HL-60 (cell line): Measurements from ENCODE around the gene AKT3.

Source experiments
- DNase-seq, 2 experiments: peaks; one replicate each; pipeline ENCODE4 v3.0.0-alpha.2; 2010 to 2020; ENCODE audit warnings: low read depth in 1 of 2, low spot score in 1 of 2
- H3K27ac ChIP-seq: fragments of 250-450 bp; sonication (Bioruptor Pico); replicated peaks from 2 replicates; pipeline ENCODE4 v1.5.1; 2020; ENCODE audit warnings: mild to moderate bottlenecking, moderate library complexity
- H3K27me3 ChIP-seq: fragments of 250-450 bp; sonication (Bioruptor Pico); 2 replicates; pipeline ENCODE4 v1.5.1; 2021; ENCODE audit warnings: mild to moderate bottlenecking, moderate library complexity; ENCODE audit not compliant: insufficient read depth, poor library complexity, severe bottlenecking
- H3K4me3 ChIP-seq: replicated peaks from 2 replicates; pipeline ENCODE4 v1.5.1; 2011; ENCODE audit warnings: mild to moderate bottlenecking, control low read depth, low read length; ENCODE audit not compliant: insufficient read depth
- GABPA ChIP-seq: IDR thresholded peaks from 2 replicates; pipeline ENCODE4 v1.6.1; 2012; ENCODE audit warnings: low read depth
- POLR2AphosphoS5 ChIP-seq: IDR thresholded peaks from 2 replicates; pipeline ENCODE4 v1.6.1; 2012; ENCODE audit warnings: low read depth
- SPI1 ChIP-seq: IDR thresholded peaks from 2 replicates; pipeline ENCODE4 v1.6.1; 2012; ENCODE audit warnings: low read depth, mild to moderate bottlenecking, borderline replicate concordance
- TF ChIP-seq, protein P1 (sequence below): IDR thresholded peaks from one replicate; pipeline ENCODE4 v1.5.1; 2011; ENCODE audit warnings: low read length, control low read depth, inconsistent platforms; ENCODE audit not compliant: insufficient read depth
- TF ChIP-seq, protein P2 (sequence below): IDR thresholded peaks from 2 replicates; pipeline ENCODE4 v1.6.1; 2012; ENCODE audit warnings: low read depth; ENCODE audit not compliant: insufficient replicate concordance

The AKT3 gene

DNA sequence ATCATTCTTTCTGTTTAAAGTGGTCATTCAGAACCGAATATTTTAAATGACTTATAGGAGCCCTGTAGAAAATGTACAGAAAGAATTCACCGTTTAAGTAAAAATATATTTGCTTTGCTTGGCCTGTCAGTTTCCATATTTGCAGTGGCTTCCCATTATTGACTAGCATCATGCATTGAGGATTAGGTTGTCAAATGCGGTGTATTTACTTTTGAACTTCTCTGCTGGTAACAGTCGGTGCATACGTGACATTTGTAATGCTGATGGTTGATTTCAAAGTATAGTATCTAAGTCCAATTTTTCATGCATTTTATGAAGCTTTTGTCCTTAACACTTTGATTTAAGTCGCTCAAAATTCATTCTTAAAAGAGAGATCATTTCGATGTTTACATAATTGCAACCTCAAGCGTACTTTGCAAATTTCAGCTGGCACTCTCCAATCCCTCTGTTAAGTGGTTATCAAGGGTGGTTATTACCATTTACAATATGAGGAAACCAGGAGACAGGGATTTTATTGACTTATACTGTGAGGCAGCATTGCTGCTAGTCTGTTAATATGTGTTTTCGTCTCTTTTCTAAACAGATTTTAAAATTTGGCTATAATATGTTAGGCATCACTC is 392.6 kb downstream of the AKT3 start:
- TF ChIP-seq SPI1 (no peak), POLR2AphosphoS5 (no peak), GABPA (no peak)
- TF ChIP-seq, protein P1, sequence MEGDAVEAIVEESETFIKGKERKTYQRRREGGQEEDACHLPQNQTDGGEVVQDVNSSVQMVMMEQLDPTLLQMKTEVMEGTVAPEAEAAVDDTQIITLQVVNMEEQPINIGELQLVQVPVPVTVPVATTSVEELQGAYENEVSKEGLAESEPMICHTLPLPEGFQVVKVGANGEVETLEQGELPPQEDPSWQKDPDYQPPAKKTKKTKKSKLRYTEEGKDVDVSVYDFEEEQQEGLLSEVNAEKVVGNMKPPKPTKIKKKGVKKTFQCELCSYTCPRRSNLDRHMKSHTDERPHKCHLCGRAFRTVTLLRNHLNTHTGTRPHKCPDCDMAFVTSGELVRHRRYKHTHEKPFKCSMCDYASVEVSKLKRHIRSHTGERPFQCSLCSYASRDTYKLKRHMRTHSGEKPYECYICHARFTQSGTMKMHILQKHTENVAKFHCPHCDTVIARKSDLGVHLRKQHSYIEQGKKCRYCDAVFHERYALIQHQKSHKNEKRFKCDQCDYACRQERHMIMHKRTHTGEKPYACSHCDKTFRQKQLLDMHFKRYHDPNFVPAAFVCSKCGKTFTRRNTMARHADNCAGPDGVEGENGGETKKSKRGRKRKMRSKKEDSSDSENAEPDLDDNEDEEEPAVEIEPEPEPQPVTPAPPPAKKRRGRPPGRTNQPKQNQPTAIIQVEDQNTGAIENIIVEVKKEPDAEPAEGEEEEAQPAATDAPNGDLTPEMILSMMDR: no peak
- TF ChIP-seq, protein P2, sequence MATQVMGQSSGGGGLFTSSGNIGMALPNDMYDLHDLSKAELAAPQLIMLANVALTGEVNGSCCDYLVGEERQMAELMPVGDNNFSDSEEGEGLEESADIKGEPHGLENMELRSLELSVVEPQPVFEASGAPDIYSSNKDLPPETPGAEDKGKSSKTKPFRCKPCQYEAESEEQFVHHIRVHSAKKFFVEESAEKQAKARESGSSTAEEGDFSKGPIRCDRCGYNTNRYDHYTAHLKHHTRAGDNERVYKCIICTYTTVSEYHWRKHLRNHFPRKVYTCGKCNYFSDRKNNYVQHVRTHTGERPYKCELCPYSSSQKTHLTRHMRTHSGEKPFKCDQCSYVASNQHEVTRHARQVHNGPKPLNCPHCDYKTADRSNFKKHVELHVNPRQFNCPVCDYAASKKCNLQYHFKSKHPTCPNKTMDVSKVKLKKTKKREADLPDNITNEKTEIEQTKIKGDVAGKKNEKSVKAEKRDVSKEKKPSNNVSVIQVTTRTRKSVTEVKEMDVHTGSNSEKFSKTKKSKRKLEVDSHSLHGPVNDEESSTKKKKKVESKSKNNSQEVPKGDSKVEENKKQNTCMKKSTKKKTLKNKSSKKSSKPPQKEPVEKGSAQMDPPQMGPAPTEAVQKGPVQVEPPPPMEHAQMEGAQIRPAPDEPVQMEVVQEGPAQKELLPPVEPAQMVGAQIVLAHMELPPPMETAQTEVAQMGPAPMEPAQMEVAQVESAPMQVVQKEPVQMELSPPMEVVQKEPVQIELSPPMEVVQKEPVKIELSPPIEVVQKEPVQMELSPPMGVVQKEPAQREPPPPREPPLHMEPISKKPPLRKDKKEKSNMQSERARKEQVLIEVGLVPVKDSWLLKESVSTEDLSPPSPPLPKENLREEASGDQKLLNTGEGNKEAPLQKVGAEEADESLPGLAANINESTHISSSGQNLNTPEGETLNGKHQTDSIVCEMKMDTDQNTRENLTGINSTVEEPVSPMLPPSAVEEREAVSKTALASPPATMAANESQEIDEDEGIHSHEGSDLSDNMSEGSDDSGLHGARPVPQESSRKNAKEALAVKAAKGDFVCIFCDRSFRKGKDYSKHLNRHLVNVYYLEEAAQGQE: no peak
- Histone ChIP-seq H3K27ac (no peak overlapping the region), H3K4me3 (no peak overlapping the region), H3K27me3 (no peaks in the 10 kb centered on the region)
- no peak for DNase-seq

DNA sequence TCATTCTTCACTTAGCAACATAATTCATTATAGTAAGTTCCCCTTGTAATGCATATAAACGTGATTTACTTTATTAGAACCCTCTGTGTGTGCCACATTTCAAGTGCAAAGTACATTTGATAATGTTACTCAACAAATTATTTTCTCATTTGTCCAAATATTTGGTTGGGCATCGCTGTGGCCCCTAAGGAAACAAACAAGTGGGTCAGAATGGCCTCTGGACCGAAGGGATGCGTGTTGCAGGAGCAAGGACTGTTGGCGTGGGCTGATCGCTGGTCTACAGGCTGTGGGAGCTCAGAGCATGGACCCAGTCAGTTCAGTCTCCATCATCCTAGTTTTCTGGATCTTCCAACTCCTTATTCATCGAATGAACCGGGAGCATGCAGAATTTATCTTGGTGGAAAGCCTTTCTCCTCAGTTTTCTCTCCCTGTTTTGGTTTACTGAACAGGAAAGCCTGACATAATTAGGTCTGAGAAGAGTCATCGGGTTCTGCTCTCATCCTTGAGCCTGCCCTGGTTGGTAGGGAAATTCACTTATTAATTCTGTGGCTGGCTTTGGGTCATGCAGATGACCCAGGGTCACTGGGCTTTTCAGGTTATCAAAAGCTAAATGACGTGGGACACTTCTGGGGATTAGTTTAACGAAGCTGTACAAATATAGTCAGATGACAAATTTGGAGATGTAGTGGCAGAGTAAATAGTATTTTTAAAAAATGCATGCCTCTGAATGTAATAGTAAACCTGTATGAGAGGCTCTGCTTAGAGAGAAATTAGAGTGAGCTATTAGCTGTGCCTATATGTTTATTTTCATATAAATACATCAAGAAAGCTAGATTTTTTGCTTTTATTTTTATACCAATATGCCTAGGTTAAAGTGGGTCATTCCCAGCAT is 394.0 kb downstream of the AKT3 start:
- TF ChIP-seq GABPA: no peak
- no peak for TF ChIP-seq SPI1
- TF ChIP-seq, protein P1: no peak
- TF ChIP-seq, protein P2: no peak
- Histone ChIP-seq H3K27me3 (no peaks in the 10 kb centered on the region), H3K27ac (no peak overlapping the region), H3K4me3 (no peak overlapping the region)
- DNase-seq: no peak

DNA sequence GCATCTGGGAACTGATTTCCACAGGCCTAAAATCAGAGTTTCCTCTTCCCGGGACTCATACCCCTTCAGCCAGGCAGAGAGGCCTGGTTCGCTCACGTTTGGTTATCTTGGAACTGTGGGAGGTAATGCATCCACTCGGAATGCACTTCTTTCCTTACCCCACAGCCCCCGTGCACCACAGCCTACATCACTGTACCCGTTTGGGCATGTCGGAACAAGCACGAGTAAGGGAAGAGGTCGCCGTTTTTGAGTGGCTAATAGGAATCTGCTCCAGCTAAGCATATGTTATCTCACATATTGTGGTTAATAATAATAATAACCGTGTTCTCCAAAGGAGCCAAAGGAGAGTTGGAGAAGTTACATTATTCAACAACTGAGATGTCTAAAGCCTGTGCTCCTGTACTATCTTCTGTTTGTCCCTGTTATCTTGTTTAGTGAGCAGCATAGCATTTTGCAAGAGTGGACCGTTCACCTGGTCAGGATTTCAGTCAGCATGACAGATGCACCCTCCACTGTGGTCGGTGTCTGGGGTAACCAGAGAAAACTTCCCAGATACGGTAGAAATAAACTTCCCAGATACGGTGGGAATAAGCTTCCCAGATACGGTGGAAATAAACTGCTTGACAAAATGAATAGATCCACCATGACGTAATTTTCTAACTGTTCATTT is 395.6 kb downstream of the AKT3 start:
- DNase-seq: no peak
- Histone ChIP-seq H3K27ac (no peak overlapping the region), H3K4me3 (no peak overlapping the region), H3K27me3 (no peaks in the 10 kb centered on the region)
- TF ChIP-seq GABPA: no peak
- no peak for TF ChIP-seq POLR2AphosphoS5
- TF ChIP-seq, protein P2: no peak
- no peak for TF ChIP-seq SPI1
- TF ChIP-seq, protein P1: no peak
